HG03520 (cell line): Measurements from ENCODE around the gene PGS1.

Source experiments
- ATAC-seq: cut with Tn5 transposase; IDR thresholded peaks from one replicate; pipeline ENCODE4 v1.9.1; 2021; ENCODE audit warnings: mild to moderate bottlenecking, moderate library complexity; ENCODE audit not compliant: unreplicated experiment

The PGS1 gene

GRCh38 chr17:78346605-78347250 is 31.7 kb upstream of the PGS1 start:
- no peak for ATAC-seq

GRCh38 chr17:78347453-78347852 is 31.0 kb upstream of the PGS1 start:
- no peak for ATAC-seq

DNA sequence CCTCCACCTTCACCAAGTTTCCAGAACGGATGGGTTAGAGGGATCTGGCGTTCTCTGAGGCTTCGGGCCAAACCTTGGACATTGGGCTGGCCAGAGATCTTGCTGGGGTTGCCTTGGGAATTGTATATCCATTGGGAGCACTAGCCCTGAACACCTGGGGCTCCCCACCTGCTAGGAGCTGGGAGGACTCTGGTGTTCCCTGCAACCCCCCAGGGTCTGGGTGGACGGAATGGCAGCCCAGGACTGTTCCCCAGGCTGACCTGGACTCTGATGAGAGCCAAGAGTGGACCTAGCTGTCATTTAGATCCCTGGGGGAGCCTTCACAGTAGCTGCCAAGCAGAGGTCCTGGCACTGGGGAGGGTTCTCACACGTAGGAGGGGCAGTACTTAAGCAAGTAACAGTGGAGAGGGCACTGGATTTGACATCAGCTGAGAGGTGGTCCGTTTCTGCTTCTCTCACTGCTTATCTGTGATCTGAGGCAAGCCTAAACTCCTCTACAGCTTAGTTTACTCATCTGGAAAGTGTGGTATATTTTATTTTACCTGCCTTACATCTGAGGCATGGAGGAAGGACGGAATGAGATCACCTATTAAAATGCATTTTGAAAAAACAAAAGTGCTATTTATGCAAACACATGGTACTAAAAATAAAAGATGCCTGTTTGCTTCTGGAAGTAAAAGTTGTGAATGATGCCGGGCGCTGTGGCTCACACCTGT is 30.2 kb upstream of the PGS1 start:
- ATAC-seq: no peak

GRCh38 chr17:78349891-78350642 is 28.4 kb upstream of the PGS1 start:
- ATAC-seq: no peak

DNA sequence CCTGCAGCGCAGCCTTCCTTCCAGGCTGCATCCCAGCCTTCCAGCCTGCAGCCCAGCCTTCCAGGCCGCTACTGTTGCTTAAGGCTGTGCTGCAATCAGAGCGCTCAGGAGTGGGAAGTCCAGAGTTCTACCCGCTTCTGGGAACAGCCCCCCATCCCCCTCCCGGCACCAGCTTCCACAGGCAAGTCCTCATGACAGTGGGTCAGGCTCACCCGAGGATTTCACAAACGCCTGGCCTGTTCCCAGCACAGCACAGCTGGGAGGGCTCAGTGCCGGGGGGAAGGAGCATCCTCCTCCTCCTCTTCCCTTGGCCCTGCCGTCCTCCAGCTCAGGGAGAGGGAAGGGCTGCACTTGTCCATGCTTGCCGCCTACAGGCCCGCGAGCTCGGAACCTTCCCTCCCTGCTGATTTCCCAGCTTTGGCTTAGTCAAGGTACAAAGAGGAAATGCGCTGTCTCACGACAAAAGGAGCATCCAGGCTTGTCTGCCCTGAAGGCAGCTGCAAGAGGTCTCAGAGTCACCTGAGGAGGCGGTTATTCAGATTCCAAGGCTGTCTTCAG is 26.9 kb upstream of the PGS1 start:
- no peak for ATAC-seq

- ATAC-seq: no peak
These were observed 24.6 kb upstream of the PGS1 start for GRCh38 chr17:78353834-78354233.

- ATAC-seq: no peak
These were observed 23.3 kb upstream of the PGS1 start for GRCh38 chr17:78355045-78355641.

DNA sequence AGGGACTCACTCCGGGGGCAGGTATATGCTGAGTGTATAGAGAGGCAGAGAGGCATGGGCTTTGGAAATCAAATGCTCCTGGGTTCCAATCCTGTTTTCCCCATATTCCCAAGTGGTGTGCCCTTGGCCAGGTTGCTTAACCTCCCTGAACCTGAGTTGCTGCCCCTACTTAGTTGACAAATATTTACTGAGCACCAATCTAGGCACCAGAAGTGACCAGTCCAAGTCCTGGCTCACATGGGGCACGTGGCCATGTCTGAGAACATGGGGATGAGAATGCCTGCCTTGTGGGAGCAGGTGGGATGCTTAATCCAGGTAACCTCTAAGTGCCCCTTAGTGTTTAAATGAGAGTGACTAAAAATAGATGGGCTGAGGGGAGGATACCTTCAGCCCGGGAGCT is 22.7 kb upstream of the PGS1 start:
- ATAC-seq: no peak

- ATAC-seq: peak; percentile 59
These were observed 22.2 kb upstream of the PGS1 start for GRCh38 chr17:78356101-78356713.

- ATAC-seq: no peak
These were observed 21.3 kb upstream of the PGS1 start for GRCh38 chr17:78357177-78357586.

- ATAC-seq: no peak
These were observed 20.5 kb upstream of the PGS1 start for GRCh38 chr17:78357672-78358537.

DNA sequence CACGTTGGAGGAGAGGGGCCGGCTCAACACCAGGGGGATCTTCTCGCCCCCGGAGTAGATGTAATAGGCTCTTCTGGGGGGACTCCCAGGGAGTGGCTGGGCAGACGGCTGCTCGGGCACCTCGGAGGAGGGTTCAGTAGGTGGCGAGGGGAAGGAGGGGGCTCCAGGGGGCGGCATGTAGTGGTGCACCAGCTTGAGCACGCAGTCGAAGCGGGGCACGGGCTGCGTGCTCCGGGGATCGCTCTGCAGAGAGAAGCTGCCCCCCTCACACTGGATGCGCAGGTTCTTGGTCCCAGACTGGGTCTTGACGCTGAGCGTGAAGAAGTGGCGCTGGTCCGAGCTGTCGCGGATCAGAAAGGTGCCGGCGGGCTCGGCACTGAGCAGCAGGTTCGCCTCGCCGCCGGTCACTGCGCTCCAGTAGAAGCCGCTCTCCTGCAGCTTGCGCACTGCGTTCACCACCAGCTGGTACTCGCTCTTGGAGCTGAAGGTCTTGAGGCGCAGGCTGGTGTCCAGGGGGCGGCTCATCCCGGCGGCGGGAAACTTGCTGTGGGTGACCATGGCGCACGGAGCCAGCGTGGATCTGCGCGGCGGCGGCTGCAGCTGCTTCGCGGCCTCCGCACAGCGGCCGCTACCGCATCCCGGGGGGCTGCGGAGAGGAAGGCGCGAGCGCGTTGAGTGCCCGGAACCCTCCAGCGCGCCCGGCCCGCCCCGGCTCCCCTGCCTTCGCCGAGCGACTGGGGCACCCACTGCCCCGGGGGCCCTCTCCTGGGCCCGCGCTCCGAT is 19.7 kb upstream of the PGS1 start:
- no peak for ATAC-seq

GRCh38 chr17:78359321-78359996 is 19.0 kb upstream of the PGS1 start:
- no peak for ATAC-seq

DNA sequence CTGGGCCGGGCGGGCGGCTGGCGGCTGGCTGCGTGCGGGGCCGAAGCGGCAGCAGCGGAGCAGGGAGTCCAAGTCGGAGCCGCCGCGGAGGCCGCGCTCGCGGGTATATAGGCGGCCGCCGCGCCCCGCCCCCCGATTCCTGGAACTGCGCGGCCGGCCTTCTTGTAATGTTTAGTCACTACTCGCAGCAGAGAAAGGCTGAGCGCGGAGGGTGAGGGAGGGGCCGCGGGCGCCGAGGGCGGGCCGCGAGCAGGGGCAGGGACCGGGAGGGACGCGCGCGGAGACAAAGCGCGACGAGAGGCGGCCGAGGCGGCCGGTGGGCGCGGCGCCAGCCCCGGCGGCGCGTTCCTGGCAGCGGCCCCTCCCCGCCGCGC is 18.5 kb upstream of the PGS1 start, which contains the start of gene SOCS3:
TSS of gene SOCS3 (minus strand) at position 81 of the 374 bp plus-strand sequence. CDS start 982 bp downstream, outside the sequence.
- no peak for ATAC-seq

GRCh38 chr17:78360371-78361224 is 17.9 kb upstream of the PGS1 start:
- ATAC-seq: no peak

DNA sequence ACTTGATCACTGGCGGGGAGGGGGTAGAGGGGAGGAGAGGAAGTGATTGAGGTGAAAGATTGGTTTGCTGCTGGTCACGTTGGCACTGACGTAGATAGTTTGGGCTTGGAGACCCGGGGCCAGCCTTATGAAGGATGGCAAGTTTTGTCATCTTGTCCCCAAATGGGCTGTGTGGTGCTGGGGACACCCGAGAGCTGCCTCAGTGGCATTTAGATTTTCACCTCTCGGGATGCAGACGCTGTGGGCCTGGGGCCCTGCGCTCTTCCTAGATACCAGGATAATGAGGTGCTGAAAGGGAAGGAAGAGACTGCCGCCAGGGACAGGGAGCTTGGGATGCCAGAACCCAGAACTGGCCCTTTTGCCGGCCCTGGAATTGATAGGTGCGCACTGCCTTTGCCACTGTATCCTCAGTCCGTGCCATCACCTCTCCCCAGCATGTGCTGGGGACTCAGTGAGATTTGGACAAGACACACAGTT is 17.2 kb upstream of the PGS1 start:
- no peak for ATAC-seq

DNA sequence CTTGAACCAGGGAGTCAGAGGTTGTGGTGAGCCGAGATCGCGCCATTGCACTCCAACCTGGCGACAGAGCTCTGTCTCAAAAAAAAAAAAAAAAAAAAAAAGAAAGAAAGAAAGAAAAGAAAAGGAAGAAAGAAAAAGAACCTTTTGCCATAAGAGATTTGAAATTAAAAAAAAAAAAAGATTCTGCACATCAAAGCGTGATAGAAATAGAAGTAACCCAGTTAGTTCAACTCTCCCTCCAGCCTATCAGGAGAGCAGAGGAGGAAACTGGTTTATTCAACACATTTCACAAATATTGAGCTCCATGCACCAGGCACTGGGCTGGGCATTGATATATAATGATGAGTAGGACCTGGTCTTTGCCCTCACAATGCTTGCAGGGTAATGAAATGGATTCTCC is 16.2 kb upstream of the PGS1 start:
- no peak for ATAC-seq
